ENCODE measurements around the gene PTGDS. TPM values are rescaled to one million over a fixed set of nuclear protein-coding genes. Genes with fewer than 3 reads are reported as not detected.

Gene PTGDS
- total RNA-seq, 2 donors from 2014 or later: 13.8 to 22.1 TPM

GRCh38 chr9:136963751-136964150 lies 13.6 kb upstream of the PTGDS start:
- no peak for DNase-seq
- WGBS, 2 experiments (ENCODE audit: insufficient coverage in 1 of 2, insufficient read length in 1 of 2): 88 to 89% methylated on average over 10 to 12 of the region's 12 CpGs
- Histone ChIP-seq H3K27ac (ENCODE audit: low read depth, low read length) (no peak overlapping the region), H3K9me3 (ENCODE audit: control insufficient read depth, low read length) (no peaks in the 10 kb centered on the region), H3K27me3 (ENCODE audit: control insufficient read depth, insufficient read depth, low read length, poor library complexity, severe bottlenecking) (no peaks in the 10 kb centered on the region), H3K4me1 (ENCODE audit: control insufficient read depth, insufficient read depth, low read length) (no peaks in the 10 kb centered on the region), H3K9ac (ENCODE audit: extremely low read depth, low read length, poor library complexity, severe bottlenecking) (no peak overlapping the region), H3K36me3 (ENCODE audit: control insufficient read depth, insufficient read depth, low read length) (no peaks in the 10 kb centered on the region), H3K4me3 (ENCODE audit: low read length) (no peak overlapping the region)
- TF ChIP-seq CTCF (conservative IDR thresholded peaks at IDR 0.05): no peak
- H3K9me3 Mint-ChIP-seq: no peaks in the 10 kb centered on the region
- H3K36me3 Mint-ChIP-seq (ENCODE audit: low read depth): no peaks in the 10 kb centered on the region
- H3K4me3 Mint-ChIP-seq: no peak overlapping the region
- H3K27ac Mint-ChIP-seq: no peak overlapping the region
- peaks cover 8% of the 10 kb centered on the region for H3K4me1 Mint-ChIP-seq
- peaks cover 1% of the 10 kb centered on the region for H3K27me3 Mint-ChIP-seq (ENCODE audit: insufficient read depth)

GRCh38 chr9:136964171-136964689 lies 13.1 kb upstream of the PTGDS start:
- H3K4me1 ChIP-seq (ENCODE audit: control insufficient read depth, insufficient read depth, low read length): no peaks in the 10 kb centered on the region
- no peak overlapping the region for H3K4me3 ChIP-seq (ENCODE audit: low read length)
- Mint-ChIP-seq H3K4me3 (no peak overlapping the region), H3K4me1 (peaks cover 8% of the 10 kb centered on the region), H3K36me3 (ENCODE audit: low read depth) (no peaks in the 10 kb centered on the region), H3K27me3 (ENCODE audit: insufficient read depth) (peaks cover 1% of the 10 kb centered on the region), H3K27ac (no peak overlapping the region), H3K9me3 (no peaks in the 10 kb centered on the region)
- H3K27ac ChIP-seq (ENCODE audit: low read depth, low read length): no peak overlapping the region
- TF ChIP-seq CTCF (conservative IDR thresholded peaks at IDR 0.05): no peak
- H3K9ac ChIP-seq (ENCODE audit: extremely low read depth, low read length, poor library complexity, severe bottlenecking): no peak overlapping the region
- H3K27me3 ChIP-seq (ENCODE audit: control insufficient read depth, insufficient read depth, low read length, poor library complexity, severe bottlenecking): no peaks in the 10 kb centered on the region
- H3K36me3 ChIP-seq (ENCODE audit: control insufficient read depth, insufficient read depth, low read length): no peaks in the 10 kb centered on the region
- no peaks in the 10 kb centered on the region for H3K9me3 ChIP-seq (ENCODE audit: control insufficient read depth, low read length)
- DNase-seq: no peak
- WGBS, 2 experiments (ENCODE audit: insufficient coverage in 1 of 2, insufficient read length in 1 of 2): 88 to 89% methylated on average over 15 to 22 of the region's 22 CpGs

- Mint-ChIP-seq H3K36me3 (ENCODE audit: low read depth) (no peaks in the 10 kb centered on the region), H3K27ac (no peak overlapping the region), H3K4me1 (peaks cover 8% of the 10 kb centered on the region), H3K4me3 (no peak overlapping the region), H3K27me3 (ENCODE audit: insufficient read depth) (peaks cover 1% of the 10 kb centered on the region), H3K9me3 (no peaks in the 10 kb centered on the region)
- Histone ChIP-seq H3K4me3 (ENCODE audit: low read length) (no peak overlapping the region), H3K4me1 (ENCODE audit: control insufficient read depth, insufficient read depth, low read length) (no peaks in the 10 kb centered on the region), H3K9me3 (ENCODE audit: control insufficient read depth, low read length) (no peaks in the 10 kb centered on the region), H3K27me3 (ENCODE audit: control insufficient read depth, insufficient read depth, low read length, poor library complexity, severe bottlenecking) (no peaks in the 10 kb centered on the region), H3K9ac (ENCODE audit: extremely low read depth, low read length, poor library complexity, severe bottlenecking) (no peak overlapping the region), H3K36me3 (ENCODE audit: control insufficient read depth, insufficient read depth, low read length) (no peaks in the 10 kb centered on the region), H3K27ac (ENCODE audit: low read depth, low read length) (no peak overlapping the region)
- no peak for TF ChIP-seq CTCF (conservative IDR thresholded peaks at IDR 0.05)
- 91 to 92% methylated on average over 17 to 26 of the region's 26 CpGs for WGBS, 2 experiments (ENCODE audit: insufficient coverage in 1 of 2, insufficient read length in 1 of 2)
- DNase-seq: no peak
Measured at GRCh38 chr9:136964833-136965422, 12.4 kb upstream of the PTGDS start.

Data from endodermal cell (in vitro differentiated cells).